H9 (cell line): Measurements from ENCODE around the gene TTC17. TPM values are rescaled to one million over a fixed set of nuclear protein-coding genes. Genes with fewer than 3 reads are reported as not detected.

Experiments
- DNase-seq: peaks from one replicate; pipeline ENCODE4 v3.0.0-alpha.2; 2017
- H2AFZ ChIP-seq: one replicate; pipeline ENCODE4 v1.6.1; 2013; ENCODE audit warnings: mild to moderate bottlenecking, low read length, control low read depth, moderate library complexity
- H2AK5ac ChIP-seq: 2 replicates; pipeline ENCODE4 v1.6.1; 2013; ENCODE audit warnings: low read length, control low read depth, mixed read lengths; ENCODE audit not compliant: insufficient read length
- H2BK120ac ChIP-seq: one replicate; pipeline ENCODE4 v1.6.1; 2013; ENCODE audit warnings: low read depth, mild to moderate bottlenecking, low read length, control low read depth, inconsistent platforms; ENCODE audit not compliant: poor library complexity, severe bottlenecking
- H2BK12ac ChIP-seq: 2 replicates; pipeline ENCODE4 v1.6.1; 2013; ENCODE audit warnings: low read length, control low read depth, mixed read lengths, low read depth; ENCODE audit not compliant: insufficient read length
- H2BK15ac ChIP-seq: 2 replicates; pipeline ENCODE4 v1.6.1; 2013; ENCODE audit warnings: low read depth, low read length, control low read depth
- H2BK20ac ChIP-seq: one replicate; pipeline ENCODE4 v1.6.1; 2013; ENCODE audit warnings: low read depth, mild to moderate bottlenecking, low read length, control low read depth, inconsistent platforms; ENCODE audit not compliant: poor library complexity, severe bottlenecking
- H2BK5ac ChIP-seq: 2 replicates; pipeline ENCODE4 v1.6.1; 2013; ENCODE audit warnings: low read length, control low read depth, mixed read lengths; ENCODE audit not compliant: insufficient read length
- H3K14ac ChIP-seq: 2 replicates; pipeline ENCODE4 v1.6.1; 2013; ENCODE audit warnings: low read length, control low read depth; ENCODE audit not compliant: insufficient read depth
- H3K18ac ChIP-seq: 2 replicates; pipeline ENCODE4 v1.6.1; 2013; ENCODE audit warnings: low read depth, mild to moderate bottlenecking, mixed read lengths, low read length, control low read depth; ENCODE audit not compliant: insufficient read length
- H3K23ac ChIP-seq: 2 replicates; pipeline ENCODE4 v1.6.1; 2013; ENCODE audit warnings: low read length, control low read depth, mixed read lengths, low read depth; ENCODE audit not compliant: insufficient read length
- H3K23me2 ChIP-seq: 2 replicates; pipeline ENCODE4 v1.6.1; 2013; ENCODE audit warnings: low read depth, mild to moderate bottlenecking, mixed read lengths, low read length, control low read depth; ENCODE audit not compliant: insufficient read length, poor library complexity, severe bottlenecking
- H3K27ac ChIP-seq: 2 replicates; pipeline ENCODE4 v1.5.1; 2013; ENCODE audit warnings: low read length, control low read depth, mixed read lengths, low read depth; ENCODE audit not compliant: insufficient read length
- H3K27me3 ChIP-seq: 2 replicates; pipeline ENCODE4 v1.6.1; 2013; ENCODE audit warnings: low read length, control low read depth, inconsistent platforms; ENCODE audit not compliant: insufficient read depth
- H3K4ac ChIP-seq: 2 replicates; pipeline ENCODE4 v1.6.1; 2013; ENCODE audit warnings: low read depth, mild to moderate bottlenecking, control low read depth, inconsistent platforms, low read length, moderate library complexity
- H3K4me1 ChIP-seq: 2 replicates; pipeline ENCODE4 v1.6.1; 2013; ENCODE audit warnings: low read length, control low read depth, inconsistent platforms; ENCODE audit not compliant: insufficient read depth
- H3K4me2 ChIP-seq: 2 replicates; pipeline ENCODE4 v1.6.1; 2013; ENCODE audit warnings: low read length, control low read depth, mixed read lengths; ENCODE audit not compliant: insufficient read length, insufficient read depth
- H3K56ac ChIP-seq: 2 replicates; pipeline ENCODE4 v1.6.1; 2013; ENCODE audit warnings: low read depth, mild to moderate bottlenecking, mixed read lengths, low read length, control low read depth; ENCODE audit not compliant: insufficient read length
- H3K79me1 ChIP-seq: 2 replicates; pipeline ENCODE4 v1.6.1; 2013; ENCODE audit warnings: low read depth, mild to moderate bottlenecking, moderate library complexity, low read length, control low read depth, inconsistent platforms; ENCODE audit not compliant: insufficient read depth, poor library complexity, severe bottlenecking
- H3K79me2 ChIP-seq: 2 replicates; pipeline ENCODE4 v1.6.1; 2013; ENCODE audit warnings: low read length, control low read depth, inconsistent platforms; ENCODE audit not compliant: insufficient read depth
- H3K9ac ChIP-seq: 2 replicates; pipeline ENCODE4 v1.6.1; 2013; ENCODE audit warnings: low read length, control low read depth, mixed read lengths; ENCODE audit not compliant: insufficient read length; ENCODE audit errors: extremely low read depth
- H3K9me3 ChIP-seq: one replicate; pipeline ENCODE4 v1.6.1; 2013; ENCODE audit warnings: low read depth, low read length, inconsistent platforms; ENCODE audit not compliant: control insufficient read depth
- H3T11ph ChIP-seq: one replicate; pipeline ENCODE4 v1.6.1; 2013; ENCODE audit warnings: mild to moderate bottlenecking, low read length, control low read depth, inconsistent platforms
- H4K20me1 ChIP-seq: one replicate; pipeline ENCODE4 v1.6.1; 2013; ENCODE audit not compliant: control insufficient read depth, insufficient read length, insufficient read depth
- H4K5ac ChIP-seq: 2 replicates; pipeline ENCODE4 v1.6.1; 2013; ENCODE audit warnings: low read depth, mild to moderate bottlenecking, mixed read lengths, low read length, control low read depth; ENCODE audit not compliant: insufficient read length
- H4K8ac ChIP-seq: replicated peaks from 2 replicates; pipeline ENCODE4 v1.6.1; 2013; ENCODE audit warnings: low read length, control low read depth, mixed read lengths, low read depth; ENCODE audit not compliant: insufficient read length
- H4K91ac ChIP-seq: 2 replicates; pipeline ENCODE4 v1.6.1; 2013; ENCODE audit warnings: low read depth, mild to moderate bottlenecking, moderate library complexity, mixed read lengths, low read length, control low read depth; ENCODE audit not compliant: insufficient read length
- H3K27ac Mint-ChIP-seq, 3 experiments: 2 replicates in 2 of 3; 3 replicates in 1 of 3; pipeline ENCODE4 v1.8.0; 2020 to 2021; ENCODE audit warnings: mixed read lengths in 3 of 3, mild to moderate bottlenecking in 1 of 3, moderate library complexity in 1 of 3
- H3K27me3 Mint-ChIP-seq: 2 replicates; pipeline ENCODE4 v1.8.0; 2021; ENCODE audit warnings: low read depth, mild to moderate bottlenecking, moderate library complexity, mixed read lengths
- H3K36me3 Mint-ChIP-seq, 3 experiments: 2 replicates in 2 of 3; 3 replicates in 1 of 3; pipeline ENCODE4 v1.8.0; 2020 to 2021; ENCODE audit warnings: low read depth in 3 of 3, mixed read lengths in 3 of 3; ENCODE audit not compliant: insufficient read depth in 1 of 3
- H3K4me1 Mint-ChIP-seq, 2 experiments: 2 replicates each; pipeline ENCODE4 v1.8.0; 2020; ENCODE audit warnings: mixed read lengths in 2 of 2
- H3K4me3 Mint-ChIP-seq, 2 experiments: 2 replicates in 1 of 2; 3 replicates in 1 of 2; pipeline ENCODE4 v1.8.0; 2020 to 2021; ENCODE audit warnings: mild to moderate bottlenecking in 2 of 2, mixed read lengths in 2 of 2, moderate library complexity in 1 of 2
- H3K9me3 Mint-ChIP-seq, 2 experiments: 2 replicates in 1 of 2; 3 replicates in 1 of 2; pipeline ENCODE4 v1.8.0; 2020; ENCODE audit warnings: mild to moderate bottlenecking in 2 of 2, mixed read lengths in 2 of 2, moderate library complexity in 1 of 2
- CTCF ChIP-seq: fragments of 200-600 bp; sonication (generic); conservative IDR thresholded peaks from 3 replicates; pipeline ENCODE4 v1.8.0; 2021; ENCODE audit warnings: antibody characterized with exemption, mild to moderate bottlenecking
- WGBS: extraction: QIAGEN DNeasy Blood & Tissue Kit; methylation state at CpG from one replicate; pipeline ENCODE4 v1.1.7; 2013; ENCODE audit warnings: missing lambda C conversion rate, low lambda C conversion rate, mixed read lengths; ENCODE audit not compliant: insufficient read length; ENCODE audit errors: extremely low coverage; 5-methylcytosine and 5-hydroxymethylcytosine counted together
- total RNA-seq: library from RNA; stranded (reverse); gene quantifications from 2 replicates; pipeline ENCODE4 v1.2.1, GENCODE V29; 2021

TTC17 gene
- total RNA-seq, 1 experiment from 2014 or later = 68.5 TPM

GRCh38 chr11:43315966-43316365, 42.8 kb upstream of the TTC17 start:
- no peak for TF ChIP-seq CTCF
- no peaks in the 10 kb centered on the region for H3K9me3 Mint-ChIP-seq
- H3K79me1 ChIP-seq = peaks cover 8% of the 10 kb centered on the region

More at GRCh38 chr11:43315966-43316365, 42.8 kb upstream of the TTC17 start:
- H2BK5ac ChIP-seq = no peak overlapping the region
- no peak overlapping the region for H4K5ac ChIP-seq
- Mint-ChIP-seq H3K27ac (no peak overlapping the region), H3K4me1 (peaks cover 12 to 20% of the 10 kb centered on the region in 2 experiments), H3K4me3 (no peak overlapping the region), H3K27me3 (no peaks in the 10 kb centered on the region), H3K36me3 (peaks cover 10 to 27% (median 15%) of the 10 kb centered on the region in 3 experiments; a peak in 6 of 7 replicates)
- no peak overlapping the region for H3K4me2 ChIP-seq
- no peak overlapping the region for H2BK15ac ChIP-seq
- no peak overlapping the region for H2BK20ac ChIP-seq
- no peaks in the 10 kb centered on the region for H4K20me1 ChIP-seq
- H3K23ac ChIP-seq = no peak overlapping the region
- H2AFZ ChIP-seq = no peak overlapping the region
- no peak overlapping the region for H3T11ph ChIP-seq
- no peaks in the 10 kb centered on the region for H3K9me3 ChIP-seq
- H3K56ac ChIP-seq = no peak overlapping the region
- no peak overlapping the region for H3K14ac ChIP-seq
- no CpG with 5 or more reads among the region's 2 CpGs for WGBS
- H3K4me1 ChIP-seq = no peaks in the 10 kb centered on the region; the same call in 1 of the 2 replicates
- H4K8ac ChIP-seq = no peak overlapping the region
- no peak for DNase-seq
- no peak overlapping the region for H2BK12ac ChIP-seq
- no peak overlapping the region for H3K27ac ChIP-seq
- H2AK5ac ChIP-seq = no peak overlapping the region
- H2BK120ac ChIP-seq = no peak overlapping the region
- H3K79me2 ChIP-seq = peaks cover 31% of the 10 kb centered on the region; the same call in 1 of the 2 replicates
- H3K18ac ChIP-seq = no peak overlapping the region
- no peak overlapping the region for H3K4ac ChIP-seq
- no peak overlapping the region for H3K9ac ChIP-seq
- H3K27me3 ChIP-seq = no peaks in the 10 kb centered on the region
- H4K91ac ChIP-seq = no peak overlapping the region
- H3K23me2 ChIP-seq = peaks cover 5% of the 10 kb centered on the region
